Ishikawa (cell line): ENCODE results near the gene GPX3.

ENCODE experiments used
- CEBPB ChIP-seq: IDR thresholded peaks from 2 replicates; pipeline ENCODE4 v1.6.1; 2012
- EP300 ChIP-seq: IDR thresholded peaks from 2 replicates; pipeline ENCODE4 v1.6.1; 2012; ENCODE audit warnings: borderline replicate concordance
- NFIC ChIP-seq: IDR thresholded peaks from 2 replicates; pipeline ENCODE4 v1.6.1; 2012
- YY1 ChIP-seq: IDR thresholded peaks from 2 replicates; pipeline ENCODE4 v1.6.1; 2012; ENCODE audit warnings: low read depth

DNA sequence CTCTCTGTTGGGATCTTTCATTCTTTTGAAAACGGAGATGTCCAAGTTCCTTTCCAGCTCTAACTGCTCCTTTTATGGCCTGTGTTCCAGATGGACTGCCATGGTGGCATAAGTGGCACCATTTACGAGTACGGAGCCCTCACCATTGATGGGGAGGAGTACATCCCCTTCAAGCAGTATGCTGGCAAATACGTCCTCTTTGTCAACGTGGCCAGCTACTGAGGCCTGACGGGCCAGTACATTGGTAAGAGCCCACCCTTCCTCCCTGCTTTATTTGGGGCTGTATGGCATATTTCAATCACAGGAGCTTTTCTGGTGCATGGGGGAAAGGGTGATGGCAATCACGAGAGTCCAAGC, 4.8 kb downstream of the GPX3 start:
- TF ChIP-seq YY1: no peak
- no peak for TF ChIP-seq CEBPB
- no peak for TF ChIP-seq NFIC
- no peak for TF ChIP-seq EP300
